Gastroesophageal sphincter (tissue), 4 donors: ENCODE data around the gene OR9K2. TPM values are rescaled to one million over a fixed set of nuclear protein-coding genes. Genes with fewer than 3 reads are reported as not detected.
A peak's percentile ranks its signal among the peaks of the same experiment; 100 is the strongest.
"Not testable (repeated sequence)": the region's sequence is repeated elsewhere in the genome, so short reads cannot be mapped to it uniquely, and the experiment has no call there.

ENCODE experiments used
- ATAC-seq: fragments of 150-250 bp; one replicate; pipeline ENCODE4 v1.9.1; 2016; ENCODE audit warnings: mild to moderate bottlenecking, moderate library complexity
- H3K27ac ChIP-seq, 4 donors: fragments of 200-600 bp; sonication (generic) in 3 of 4; 1 replicate in 3 of 4; 2 replicates in 1 of 4; pipeline ENCODE4 v1.5.1; 2016 to 2019
- H3K27me3 ChIP-seq: fragments of 200-600 bp; sonication (generic); one replicate; pipeline ENCODE4 v1.5.1; 2019
- H3K36me3 ChIP-seq, 2 donors: fragments of 200-600 bp; sonication (generic); one replicate each; pipeline ENCODE4 v1.5.1; 2019; ENCODE audit warnings: control low read depth in 1 of 2
- H3K4me1 ChIP-seq, 3 donors: fragments of 200-600 bp; sonication (generic); 1 replicate in 2 of 3; 2 replicates in 1 of 3; pipeline ENCODE4 v1.5.1; 2016 to 2019; ENCODE audit warnings: control low read depth in 2 of 3
- H3K4me3 ChIP-seq, 2 donors: fragments of 200-600 bp; sonication (generic); one replicate each; pipeline ENCODE4 v1.5.1; 2019; ENCODE audit warnings: mild to moderate bottlenecking in 1 of 2, moderate library complexity in 1 of 2
- H3K9me3 ChIP-seq, 3 donors: fragments of 200-600 bp; sonication (generic); one replicate each; pipeline ENCODE4 v1.5.1; 2017 to 2019; ENCODE audit warnings: control low read depth in 2 of 3
- CTCF ChIP-seq, 4 experiments: fragments of 200-600 bp in 2 of 4; fragments of 450-650 bp in 2 of 4; sonication (generic) in 1 of 4; IDR thresholded peaks; one replicate each; pipeline ENCODE4 v1.5.1; 2017 to 2019; ENCODE audit warnings: antibody characterized with exemption in 4 of 4, mild to moderate bottlenecking in 2 of 4, moderate library complexity in 2 of 4
- EP300 ChIP-seq: sonication (generic); formaldehyde crosslinking; IDR thresholded peaks from one replicate; pipeline ENCODE4 v1.6.1; 2017; ENCODE audit warnings: antibody characterized with exemption, mild to moderate bottlenecking
- POLR2A ChIP-seq, 2 donors: fragments of 450-650 bp; IDR thresholded peaks; one replicate each; pipeline ENCODE4 v1.6.1; 2017; ENCODE audit warnings: antibody characterized with exemption in 2 of 2, mild to moderate bottlenecking in 2 of 2, moderate library complexity in 1 of 2
- POLR2AphosphoS5 ChIP-seq: sonication (generic); formaldehyde crosslinking; IDR thresholded peaks from one replicate; pipeline ENCODE4 v1.6.1; 2017; ENCODE audit warnings: antibody characterized with exemption
- whole genome bisulfite sequencing, 2 donors: methylation state at CpG; one replicate each; pipeline ENCODE4 v1.1.5; 2018; ENCODE audit warnings: low coverage in 1 of 2; 5-methylcytosine and 5-hydroxymethylcytosine counted together
- total RNA-seq, 4 donors: library from RNA; depleted of rRNA; stranded (reverse); fragments of >200 nt; gene quantifications; one replicate each; pipeline ENCODE4 v1.1.0, GENCODE V29; 2016

Gene OR9K2
- total RNA-seq, 4 donors from 2014 or later, result not detected

- 25 to 57% methylated on average over 3 of the region's 3 CpGs for WGBS, 2 donors
- H3K27me3 ChIP-seq, result no peaks in the 10 kb centered on the region
- no peak for ATAC-seq
- no peak overlapping the region for H3K27ac ChIP-seq
- peaks cover 0 to 16% (median 0%) of the 10 kb centered on the region in 3 donors for H3K9me3 ChIP-seq
- peak; percentile 9 to 63 (median 16) for TF ChIP-seq CTCF (IDR thresholded peaks at IDR 0.05)
- TF ChIP-seq EP300, result no peak
- no peak overlapping the region for H3K4me3 ChIP-seq
- H3K4me1 ChIP-seq, result no peaks in the 10 kb centered on the region
- H3K36me3 ChIP-seq, result no peaks in the 10 kb centered on the region
Measured at GRCh38 chr12:55142669-55143565, 16.7 kb downstream of the OR9K2 start.

- no peak for ATAC-seq
- no peaks in the 10 kb centered on the region for H3K36me3 ChIP-seq
- H3K4me3 ChIP-seq, result no peak overlapping the region
- no peak overlapping the region for H3K27ac ChIP-seq
- no peak for TF ChIP-seq CTCF (IDR thresholded peaks at IDR 0.05)
- no peak for TF ChIP-seq POLR2A (IDR thresholded peaks at IDR 0.05)
- TF ChIP-seq POLR2AphosphoS5, result no peak
- TF ChIP-seq EP300, result no peak
- peaks cover 0 to 16% (median 0%) of the 10 kb centered on the region in 3 donors for H3K9me3 ChIP-seq
- H3K27me3 ChIP-seq, result no peaks in the 10 kb centered on the region
- 7 to 29% methylated on average over 1 of the region's 1 CpG for WGBS, 2 donors
- H3K4me1 ChIP-seq, result no peaks in the 10 kb centered on the region
Measured at GRCh38 chr12:55143566-55143870, 17.3 kb downstream of the OR9K2 start.

DNA sequence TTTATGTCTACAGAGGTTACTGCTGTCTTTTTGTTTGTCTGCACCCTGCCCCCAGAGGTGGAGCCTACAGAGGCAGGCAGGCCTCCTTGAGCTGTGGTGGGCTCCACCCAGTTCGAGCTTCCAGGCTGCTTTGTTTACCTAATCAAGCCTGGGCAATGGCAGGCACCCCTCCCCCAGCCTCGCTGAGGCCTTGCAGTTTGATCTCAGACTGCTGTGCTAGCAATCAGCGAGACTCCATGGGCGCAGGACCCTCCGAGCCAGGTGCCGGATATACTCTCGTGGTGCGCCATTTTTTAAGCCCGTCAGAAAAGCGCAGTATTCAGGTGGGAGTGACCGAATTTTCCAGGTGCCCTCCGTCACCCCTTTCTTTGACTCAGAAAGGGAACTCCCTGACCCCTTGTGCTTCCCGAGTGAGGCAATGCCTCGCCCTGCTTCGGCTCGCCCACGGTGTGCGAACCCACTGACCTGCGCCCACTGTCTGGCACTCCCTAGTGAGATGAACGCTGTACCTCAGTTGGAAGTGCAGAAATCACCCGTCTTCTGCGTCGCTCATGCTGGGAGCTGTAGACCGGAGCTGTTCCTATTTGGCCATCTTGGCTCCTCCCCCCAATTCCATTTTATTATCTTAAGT, 40.9 kb downstream of the OR9K2 start:
- H3K4me3 ChIP-seq, H3K36me3 ChIP-seq, H3K4me1 ChIP-seq, H3K27me3 ChIP-seq, H3K9me3 ChIP-seq, H3K27ac ChIP-seq, ATAC-seq: not testable (repeated sequence)
- 88 to 90% methylated on average over 2 to 15 of the region's 24 CpGs for WGBS, 2 donors

- Histone ChIP-seq H3K4me1 (no peaks in the 10 kb centered on the region), H3K27ac (no peak overlapping the region), H3K9me3 (no peaks in the 10 kb centered on the region), H3K27me3 (no peaks in the 10 kb centered on the region), H3K4me3 (no peak overlapping the region), H3K36me3 (no peaks in the 10 kb centered on the region)
- 83 to 92% methylated on average over 2 of the region's 2 CpGs for WGBS, 2 donors
- no peak for ATAC-seq
- TF ChIP-seq POLR2AphosphoS5 (no peak), CTCF (IDR thresholded peaks at IDR 0.05) (no peak), POLR2A (IDR thresholded peaks at IDR 0.05) (no peak), EP300 (no peak)
Measured at GRCh38 chr12:55171445-55171844, 45.2 kb downstream of the OR9K2 start.

DNA sequence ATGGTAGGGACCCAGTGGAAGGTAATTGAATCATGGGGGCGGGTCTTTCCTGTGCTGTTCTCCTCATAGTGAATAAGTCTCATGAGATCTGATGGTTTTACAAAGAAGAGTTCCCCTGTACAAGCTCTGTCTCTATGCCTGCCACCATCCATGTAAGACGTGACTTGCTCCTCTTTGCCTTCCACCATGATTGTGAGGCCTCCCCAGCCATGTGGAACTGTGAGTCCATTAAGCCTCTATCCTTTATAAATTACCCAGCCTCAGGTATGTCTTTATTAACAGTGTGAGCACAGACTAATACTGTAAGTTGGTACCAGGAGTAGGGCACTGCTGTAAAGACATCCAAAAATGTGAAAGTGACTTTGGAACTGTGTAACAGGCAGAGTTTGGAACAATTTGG, 45.6 kb downstream of the OR9K2 start:
- not testable (repeated sequence) for H3K4me1 ChIP-seq, H3K36me3 ChIP-seq, ATAC-seq, H3K27me3 ChIP-seq, H3K27ac ChIP-seq, H3K9me3 ChIP-seq, H3K4me3 ChIP-seq
- WGBS, 2 donors, result 49 to 83% methylated on average over 1 to 2 of the region's 2 CpGs

DNA sequence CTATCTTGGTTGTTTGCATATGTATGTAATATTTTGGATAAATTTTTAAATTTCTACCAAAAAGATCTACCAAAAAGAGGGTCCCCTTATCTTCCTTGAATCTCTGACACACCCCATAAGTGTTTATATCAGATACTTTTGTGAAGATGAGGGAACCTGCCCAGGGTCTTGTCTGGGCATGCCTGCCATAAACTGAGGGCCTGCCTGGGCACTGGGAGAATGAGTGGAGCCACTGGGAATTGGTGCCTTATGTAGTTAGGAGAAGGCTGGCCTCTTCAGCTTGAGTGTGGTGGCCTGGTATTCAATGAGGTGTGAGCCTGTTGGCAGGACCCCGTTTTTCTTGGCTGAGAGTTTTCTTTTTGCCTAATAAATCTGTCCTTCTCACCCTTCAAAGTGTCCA, 46.5 kb downstream of the OR9K2 start:
- TF ChIP-seq EP300 (no peak), CTCF (IDR thresholded peaks at IDR 0.05) (no peak), POLR2AphosphoS5 (no peak), POLR2A (IDR thresholded peaks at IDR 0.05) (no peak)

More for the DNA sequence above, 46.5 kb downstream of the OR9K2 start:
- no peak overlapping the region for H3K27ac ChIP-seq
- H3K27me3 ChIP-seq, result no peaks in the 10 kb centered on the region
- ATAC-seq, result no peak
- H3K9me3 ChIP-seq, result no peaks in the 10 kb centered on the region
- 58% methylated on average over 1 of the region's 1 CpG; no CpG with 5 or more reads in 1 of the 2 donors for WGBS, 2 donors
- H3K4me1 ChIP-seq, result no peaks in the 10 kb centered on the region
- H3K4me3 ChIP-seq, result no peak overlapping the region
- no peaks in the 10 kb centered on the region for H3K36me3 ChIP-seq
